HG02759 (cell line): Measurements from ENCODE around the gene CLEC2L.

Experiments used
- ATAC-seq: cut with Tn5 transposase; IDR thresholded peaks from one replicate; pipeline ENCODE4 v1.9.1; 2021; ENCODE audit warnings: mild to moderate bottlenecking, moderate library complexity; ENCODE audit not compliant: unreplicated experiment

Gene CLEC2L

DNA sequence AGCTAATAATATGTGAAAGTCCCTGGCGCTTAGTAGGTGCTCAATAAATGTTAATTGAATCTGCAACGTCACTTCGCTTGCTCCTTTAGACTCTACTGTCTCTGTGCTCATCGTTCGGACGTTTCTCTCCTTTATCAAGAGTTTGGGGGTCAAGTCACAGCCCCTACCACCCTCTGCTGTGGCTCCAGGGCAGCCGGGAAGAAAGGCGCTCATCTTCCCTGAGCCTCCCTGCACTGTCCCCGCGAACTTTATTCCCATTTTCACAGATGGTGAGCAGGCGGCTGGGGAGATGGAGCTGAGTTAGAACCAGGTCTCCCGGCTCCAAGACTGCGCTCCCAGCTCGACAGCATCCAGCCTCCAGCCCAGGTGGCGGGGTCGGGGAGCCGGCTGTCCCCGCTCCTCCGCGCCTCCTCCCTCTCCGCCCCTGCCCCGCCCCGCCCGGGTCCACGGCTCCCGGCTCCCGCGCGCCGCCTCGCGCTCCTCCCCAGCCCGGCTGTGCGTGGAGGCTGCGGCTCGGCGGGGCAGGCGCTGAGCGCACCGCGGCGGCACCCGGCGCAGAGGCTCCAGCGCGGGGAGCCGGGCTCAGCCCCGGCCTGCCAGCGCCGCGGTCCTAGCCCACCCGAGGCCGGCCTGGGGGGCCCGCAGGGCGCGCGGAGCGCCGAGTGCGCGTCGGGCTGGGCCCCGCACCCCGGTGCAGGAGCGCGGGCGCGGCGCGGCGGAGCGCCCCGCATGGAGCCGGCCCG, at the start of gene CLEC2L:
Gene CLEC2L, plus strand, starts transcription at position 487 of the 743 bp plus-strand sequence. Its CDS starts 243 bp downstream, at position 730.
- no peak for ATAC-seq

DNA sequence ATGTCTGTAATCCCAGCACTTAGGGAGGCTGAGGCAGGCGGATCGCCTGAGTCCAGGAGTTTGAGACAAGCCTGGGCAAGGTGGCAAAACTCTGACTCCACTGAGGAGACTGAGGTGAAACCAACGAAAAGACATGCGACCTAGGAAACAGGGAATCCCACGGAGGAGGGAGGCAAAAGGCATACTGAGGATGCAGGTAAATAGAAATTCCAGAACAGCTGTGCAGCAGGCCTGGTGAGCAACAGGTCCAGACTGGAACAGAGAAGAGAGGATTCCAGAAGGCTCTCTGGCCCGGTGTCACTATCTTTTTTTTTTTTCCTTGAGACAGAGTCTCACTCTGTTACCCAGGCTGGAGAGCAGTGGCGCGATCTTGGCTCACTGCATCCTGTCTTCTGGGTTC, 47.3 kb upstream of the CLEC2L start:
- ATAC-seq = no peak

DNA sequence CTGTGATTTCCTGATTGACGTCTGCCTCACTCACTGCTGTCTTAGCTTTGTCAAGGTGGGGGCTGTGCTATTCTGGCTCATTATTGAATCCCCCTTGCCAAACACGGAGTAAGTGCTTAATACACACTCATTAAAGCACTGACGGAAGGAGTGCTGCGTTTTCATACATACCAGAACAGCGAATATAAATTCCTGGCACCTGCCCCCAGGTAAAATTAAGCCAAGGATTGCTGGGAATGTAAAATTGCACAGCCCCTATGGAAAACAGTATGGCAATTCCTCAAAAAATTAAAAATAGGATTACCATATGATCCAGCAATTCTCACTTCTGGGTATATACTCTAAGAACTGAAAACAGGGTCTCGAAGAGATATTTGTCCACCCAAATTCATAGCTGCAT, 46.6 kb upstream of the CLEC2L start:
- no peak for ATAC-seq

- no peak for ATAC-seq
Observed at GRCh38 chr7:139479620-139480019, 43.9 kb upstream of the CLEC2L start.

- no peak for ATAC-seq
Observed at GRCh38 chr7:139481364-139481763, 42.1 kb upstream of the CLEC2L start.

DNA sequence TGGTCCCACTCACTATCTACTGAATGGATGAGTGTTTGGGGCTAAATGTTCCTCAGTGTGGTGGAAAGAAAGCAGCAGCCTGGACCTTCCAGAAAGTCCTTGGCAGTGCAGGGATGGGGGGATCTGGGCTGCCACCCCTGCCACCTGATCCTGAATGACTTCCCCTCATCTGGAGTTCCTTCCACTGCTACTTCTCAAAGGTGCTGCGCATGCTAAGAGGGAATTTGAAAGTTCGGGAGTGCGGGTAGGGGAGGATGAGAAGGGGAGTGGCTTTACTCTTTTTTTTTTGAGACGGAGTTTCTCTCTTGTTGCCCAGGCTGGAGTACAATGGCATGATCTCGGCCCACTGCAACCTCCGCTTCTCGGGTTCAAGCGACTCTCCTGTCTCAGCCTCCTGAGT, 41.4 kb upstream of the CLEC2L start:
- ATAC-seq = no peak

DNA sequence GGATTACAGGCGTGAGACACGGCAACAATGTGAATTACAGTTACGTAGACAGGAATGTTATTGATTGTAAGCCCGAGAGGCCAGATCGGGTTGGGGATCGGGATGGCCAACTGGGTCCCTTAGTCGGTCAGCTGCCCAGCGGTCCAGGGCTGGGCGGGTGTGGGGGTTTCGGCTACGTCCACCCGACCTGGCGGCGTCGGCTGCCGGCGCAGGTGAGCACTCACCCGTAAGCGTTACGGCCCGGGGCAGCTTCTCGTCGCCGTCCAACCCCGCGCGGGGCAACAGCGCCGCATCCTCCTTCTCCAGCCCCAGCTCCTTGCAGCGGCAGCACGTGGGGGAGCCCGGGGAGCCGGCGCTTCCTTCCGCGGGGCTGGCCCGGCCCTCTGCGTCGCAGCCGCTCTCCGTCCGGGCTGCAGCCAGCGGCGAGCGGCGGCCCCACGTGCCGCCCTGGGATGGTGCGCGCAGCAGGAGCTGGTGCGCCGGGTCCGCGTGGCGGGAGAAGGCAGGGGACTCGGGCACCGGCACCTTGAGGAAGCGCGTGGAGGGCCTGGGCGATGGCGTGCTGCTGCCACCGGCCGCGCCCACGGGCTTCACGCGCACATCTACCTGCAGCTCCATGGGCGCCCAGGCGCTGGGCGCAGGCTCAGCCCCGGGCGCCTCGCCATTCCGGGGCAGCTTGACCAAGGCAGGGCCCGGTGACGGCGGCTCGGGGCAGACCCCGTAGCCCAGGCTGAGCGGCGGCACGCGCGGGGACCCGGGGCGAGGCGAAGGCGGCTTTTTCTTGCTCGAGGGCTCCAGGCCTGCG, 40.6 kb upstream of the CLEC2L start:
- peak; percentile 36 for ATAC-seq

- ATAC-seq = no peak
Observed at GRCh38 chr7:139487366-139488080, 36.0 kb upstream of the CLEC2L start.

DNA sequence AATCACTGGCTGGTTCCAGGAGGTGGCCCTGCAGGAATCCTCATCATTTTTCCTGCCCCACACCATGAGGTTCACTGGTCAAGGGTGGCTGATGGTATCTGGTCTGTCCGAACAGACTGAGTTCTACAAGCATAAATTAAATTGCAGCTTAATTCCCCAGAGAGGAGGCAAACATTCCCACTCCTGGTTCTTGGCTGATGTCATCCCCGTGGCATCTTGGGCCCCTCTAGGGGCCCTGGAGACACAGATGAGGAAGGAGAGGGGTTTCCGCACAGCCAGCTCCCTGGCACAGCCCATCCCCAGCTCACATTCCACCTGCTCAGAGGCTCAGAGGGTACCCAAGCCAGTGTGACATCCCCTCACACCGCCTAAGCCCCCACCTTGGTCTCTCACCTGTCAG, 34.7 kb upstream of the CLEC2L start:
- no peak for ATAC-seq

GRCh38 chr7:139490130-139490529, 33.4 kb upstream of the CLEC2L start:
- ATAC-seq = no peak

- ATAC-seq = no peak
Observed at GRCh38 chr7:139492293-139492692, 31.2 kb upstream of the CLEC2L start.

DNA sequence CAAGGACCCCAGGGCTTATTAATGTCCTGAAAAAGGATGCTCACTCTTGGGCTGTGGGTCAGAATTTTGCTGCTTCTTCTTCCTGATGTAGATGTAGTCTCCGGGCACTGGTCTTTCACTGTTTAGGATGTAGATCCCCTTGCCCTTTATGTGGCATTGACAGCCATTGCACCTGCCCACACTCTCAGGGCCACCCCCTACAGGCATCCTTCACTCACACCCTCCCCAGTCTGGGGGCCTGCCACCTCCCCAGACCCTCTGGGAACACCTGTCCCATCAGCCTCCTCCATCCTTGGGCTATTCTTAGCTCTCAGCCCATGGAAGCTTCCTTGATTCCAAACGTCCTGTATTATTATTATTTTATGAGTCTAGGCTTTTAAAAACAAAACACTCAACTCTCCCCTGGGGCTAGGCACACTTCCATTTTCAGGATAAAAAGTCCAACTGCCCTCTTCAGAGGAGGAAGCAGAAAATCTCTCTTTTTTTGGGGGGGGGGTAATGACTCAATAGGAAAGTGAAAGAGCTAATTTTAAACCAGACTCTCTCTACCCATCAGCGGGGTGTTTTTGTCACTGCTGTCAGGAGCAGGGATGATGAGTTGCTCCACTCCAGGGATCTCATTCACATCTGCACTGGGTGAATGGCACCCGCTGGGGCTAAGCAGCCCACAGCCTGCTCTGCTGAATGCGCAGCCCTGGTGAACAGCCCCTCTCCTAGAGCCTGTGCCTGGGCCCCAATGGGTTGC, 28.5 kb upstream of the CLEC2L start:
- peak; percentile 68 for ATAC-seq

GRCh38 chr7:139495580-139496125, 27.8 kb upstream of the CLEC2L start:
- ATAC-seq = no peak

- no peak for ATAC-seq
Observed at GRCh38 chr7:139496528-139496927, 27.0 kb upstream of the CLEC2L start.

- ATAC-seq = no peak
Observed at GRCh38 chr7:139500770-139501138, 22.7 kb upstream of the CLEC2L start.

DNA sequence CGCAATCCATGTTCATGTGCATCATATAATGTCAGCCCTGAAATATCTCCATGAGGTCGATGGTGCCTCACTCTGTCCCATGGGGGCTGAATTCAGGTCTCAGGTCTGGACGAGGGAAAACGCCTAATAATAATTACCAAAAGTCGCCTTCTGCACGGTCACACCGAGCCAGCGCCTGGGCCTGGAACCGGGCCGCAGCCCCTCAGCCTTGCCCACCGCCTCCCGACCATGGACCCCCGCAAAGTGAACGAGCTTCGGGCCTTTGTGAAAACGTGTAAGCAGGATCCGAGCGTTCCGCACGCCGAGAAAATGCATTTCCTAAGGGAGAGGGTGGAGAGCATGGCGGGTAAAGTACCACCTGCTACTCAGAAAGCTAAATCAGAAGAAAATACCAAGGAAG, 21.3 kb upstream of the CLEC2L start:
- no peak for ATAC-seq

GRCh38 chr7:139505563-139505962, 17.9 kb upstream of the CLEC2L start:
- no peak for ATAC-seq

- ATAC-seq = no peak
Observed at GRCh38 chr7:139509535-139509934, 13.9 kb upstream of the CLEC2L start.

DNA sequence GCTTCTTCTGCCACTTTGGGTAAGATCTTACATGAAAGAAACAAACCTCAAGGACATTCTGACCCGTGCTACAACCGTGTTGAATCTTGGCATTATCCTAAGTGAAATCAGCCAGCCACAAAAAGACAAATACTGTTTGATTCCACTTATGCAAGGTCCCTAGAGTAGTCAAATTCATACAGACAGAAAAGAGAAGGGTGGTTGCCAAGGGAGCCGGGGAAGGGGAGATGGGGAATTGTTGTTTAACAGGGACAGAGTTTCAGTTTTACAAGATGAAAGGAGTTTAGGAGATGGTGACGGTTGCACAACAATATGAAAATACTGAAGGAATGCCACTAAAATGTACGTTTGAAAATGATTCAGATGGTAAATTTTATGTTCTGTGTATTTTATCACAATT, 12.2 kb upstream of the CLEC2L start:
- ATAC-seq = no peak

DNA sequence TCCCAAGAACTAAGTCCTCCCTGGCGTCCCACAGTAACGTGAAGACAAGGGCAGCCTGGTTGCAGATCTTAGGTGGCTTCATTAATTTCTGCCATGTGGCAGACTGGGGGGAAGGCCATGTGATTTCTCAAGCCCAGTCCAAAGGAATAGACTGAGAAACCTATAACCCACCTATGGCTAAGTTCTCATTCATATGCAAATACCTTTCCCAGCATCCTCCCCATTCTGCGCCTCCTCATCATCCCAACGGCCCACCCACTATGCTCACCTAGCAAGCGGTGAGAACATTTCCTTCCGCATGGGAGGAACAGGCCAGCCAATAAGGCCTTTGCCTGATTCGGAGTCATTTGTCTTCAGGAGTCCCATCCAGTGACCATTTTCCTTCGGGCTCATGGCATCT, 8.2 kb upstream of the CLEC2L start:
- ATAC-seq = no peak

- ATAC-seq = no peak
Observed at GRCh38 chr7:139521439-139521838, 2.0 kb upstream of the CLEC2L start.
